GM18951 (cell line): Measurements from ENCODE around the gene KIF27.
"Not testable (repeated sequence)": the region's sequence is repeated elsewhere in the genome, so short reads cannot be mapped to it uniquely, and the experiment has no call there.

Source experiments
- POLR2A ChIP-seq: IDR thresholded peaks from 4 replicates; pipeline ENCODE4 v1.6.1; 2011; ENCODE audit warnings: mild to moderate bottlenecking; ENCODE audit not compliant: insufficient read length, insufficient read depth; ENCODE audit errors: extremely low read depth
- in situ Hi-C: fragments of 300-500 bp; cut with MboI; formaldehyde crosslinking; loops from one replicate; pipeline ENCODE4 v1.12.0; 2022; ENCODE audit warnings: low sequenced_read_pairs, mixed read lengths, inconsistent platforms; ENCODE audit not compliant: unreplicated experiment

The KIF27 gene

GRCh38 chr9:83937861-83938455 is 16.7 kb upstream of the KIF27 start:
- in situ Hi-C loops = no loop called here
- no peak for TF ChIP-seq POLR2A

GRCh38 chr9:83936523-83936922 is 15.3 kb upstream of the KIF27 start:
- no peak for TF ChIP-seq POLR2A
- in situ Hi-C loops = no loop called here

- TF ChIP-seq POLR2A = no peak
- in situ Hi-C loops = no loop called here
Observed at GRCh38 chr9:83935276-83935935, 14.2 kb upstream of the KIF27 start.

- TF ChIP-seq POLR2A = no peak
- in situ Hi-C loops = no loop called here
Observed at GRCh38 chr9:83934569-83935275, 13.5 kb upstream of the KIF27 start.

GRCh38 chr9:83933790-83934189 is 12.6 kb upstream of the KIF27 start:
- TF ChIP-seq POLR2A = no peak
- in situ Hi-C loops = no loop called here

GRCh38 chr9:83932851-83933250 is 11.6 kb upstream of the KIF27 start:
- in situ Hi-C loops = no loop called here
- no peak for TF ChIP-seq POLR2A

GRCh38 chr9:83932011-83932410 is 10.8 kb upstream of the KIF27 start:
- TF ChIP-seq POLR2A = no peak
- in situ Hi-C loops = no loop called here

GRCh38 chr9:83930881-83931280 is 9.6 kb upstream of the KIF27 start:
- in situ Hi-C loops = no loop called here

GRCh38 chr9:83927591-83927990 is 6.4 kb upstream of the KIF27 start:
- no peak for TF ChIP-seq POLR2A
- in situ Hi-C loops = no loop called here

More at GRCh38 chr9:83930881-83931280, 9.6 kb upstream of the KIF27 start:
- no peak for TF ChIP-seq POLR2A

- in situ Hi-C loops = loop anchor here (25.0 kb wide), 2 partner anchors 308 to 583 kb away; partner anchors contain the start of gene IDNK
Observed at GRCh38 chr9:83920469-83920926, 734 bp downstream of the KIF27 start.

GRCh38 chr9:83919111-83919510 is 2.1 kb downstream of the KIF27 start:
- no peak for TF ChIP-seq POLR2A
- in situ Hi-C loops = loop anchor here (25.0 kb wide), 2 partner anchors 307 to 582 kb away; partner anchors contain the start of gene IDNK

More at GRCh38 chr9:83920469-83920926, 734 bp downstream of the KIF27 start:
- TF ChIP-seq POLR2A = no peak

GRCh38 chr9:83912194-83912593 is 9.0 kb downstream of the KIF27 start:
- in situ Hi-C loops = loop anchor here (25.0 kb wide), 2 partner anchors 300 to 575 kb away; partner anchors contain the start of gene IDNK

GRCh38 chr9:83906144-83906543 is 15.1 kb downstream of the KIF27 start:
- TF ChIP-seq POLR2A = no peak
- in situ Hi-C loops = loop anchor here (25.0 kb wide), 2 partner anchors 294 to 569 kb away; partner anchors contain the start of gene IDNK

- in situ Hi-C loops = loop anchor here (25.0 kb wide), 2 partner anchors 288 to 563 kb away; partner anchors contain the start of gene IDNK
Observed at GRCh38 chr9:83900615-83901014, 20.6 kb downstream of the KIF27 start.

- in situ Hi-C loops = not testable (repeated sequence)
Observed at GRCh38 chr9:83894301-83894700, 26.9 kb downstream of the KIF27 start.

GRCh38 chr9:83886498-83886897 is 34.7 kb downstream of the KIF27 start:
- in situ Hi-C loops = loop anchor here (5.0 kb wide), 1 partner anchor 1956 kb away; no protein-coding TSS in a partner anchor

GRCh38 chr9:83885559-83886240 is 35.5 kb downstream of the KIF27 start:
- in situ Hi-C loops = loop anchor here (5.0 kb wide), 1 partner anchor 1957 kb away; no protein-coding TSS in a partner anchor
